Effector memory CD8-positive, alpha-beta T cell (primary cell): Measurements from ENCODE around the gene BATF.
"Not testable (repeated sequence)": the region's sequence is repeated elsewhere in the genome, so short reads cannot be mapped to it uniquely, and the experiment has no call there.

Source experiments
- ATAC-seq: fragments of 150-1000 bp; cut with Tn5 transposase; replicated peaks from 2 replicates; pipeline ENCODE4 v1.10.0; 2021; ENCODE audit warnings: mild to moderate bottlenecking, moderate library complexity
- DNase-seq, 3 experiments: peaks; one replicate each; pipeline ENCODE4 v3.0.0; 2021
- H3K27ac Mint-ChIP-seq, 2 donors: one replicate each; pipeline ENCODE4 v1.8.0; 2022; ENCODE audit warnings: mild to moderate bottlenecking in 2 of 2, mixed read lengths in 2 of 2, moderate library complexity in 2 of 2
- H3K27me3 Mint-ChIP-seq, 2 donors: one replicate each; pipeline ENCODE4 v1.8.0; 2022; ENCODE audit warnings: mixed read lengths in 2 of 2
- H3K36me3 Mint-ChIP-seq: one replicate; pipeline ENCODE4 v1.8.0; 2022; ENCODE audit warnings: mild to moderate bottlenecking, moderate library complexity, mixed read lengths; ENCODE audit not compliant: insufficient read depth
- H3K4me1 Mint-ChIP-seq, 2 donors: one replicate each; pipeline ENCODE4 v1.8.0; 2022; ENCODE audit warnings: low read depth in 2 of 2, mixed read lengths in 2 of 2
- H3K4me3 Mint-ChIP-seq, 2 donors: one replicate each; pipeline ENCODE4 v1.8.0; 2022; ENCODE audit warnings: mild to moderate bottlenecking in 2 of 2, mixed read lengths in 2 of 2, moderate library complexity in 2 of 2
- H3K9me3 Mint-ChIP-seq, 2 donors: one replicate each; pipeline ENCODE4 v1.8.0; 2022; ENCODE audit warnings: mixed read lengths in 2 of 2
- total RNA-seq, 9 experiments: gene quantifications; one replicate each; lab custom pipeline; 2026; lab: John Stamatoyannopoulos, UW

BATF gene, protein sequence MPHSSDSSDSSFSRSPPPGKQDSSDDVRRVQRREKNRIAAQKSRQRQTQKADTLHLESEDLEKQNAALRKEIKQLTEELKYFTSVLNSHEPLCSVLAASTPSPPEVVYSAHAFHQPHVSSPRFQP
- total RNA-seq = 19.9 to 192 (median 44.8) reads per million in 9 experiments

DNA sequence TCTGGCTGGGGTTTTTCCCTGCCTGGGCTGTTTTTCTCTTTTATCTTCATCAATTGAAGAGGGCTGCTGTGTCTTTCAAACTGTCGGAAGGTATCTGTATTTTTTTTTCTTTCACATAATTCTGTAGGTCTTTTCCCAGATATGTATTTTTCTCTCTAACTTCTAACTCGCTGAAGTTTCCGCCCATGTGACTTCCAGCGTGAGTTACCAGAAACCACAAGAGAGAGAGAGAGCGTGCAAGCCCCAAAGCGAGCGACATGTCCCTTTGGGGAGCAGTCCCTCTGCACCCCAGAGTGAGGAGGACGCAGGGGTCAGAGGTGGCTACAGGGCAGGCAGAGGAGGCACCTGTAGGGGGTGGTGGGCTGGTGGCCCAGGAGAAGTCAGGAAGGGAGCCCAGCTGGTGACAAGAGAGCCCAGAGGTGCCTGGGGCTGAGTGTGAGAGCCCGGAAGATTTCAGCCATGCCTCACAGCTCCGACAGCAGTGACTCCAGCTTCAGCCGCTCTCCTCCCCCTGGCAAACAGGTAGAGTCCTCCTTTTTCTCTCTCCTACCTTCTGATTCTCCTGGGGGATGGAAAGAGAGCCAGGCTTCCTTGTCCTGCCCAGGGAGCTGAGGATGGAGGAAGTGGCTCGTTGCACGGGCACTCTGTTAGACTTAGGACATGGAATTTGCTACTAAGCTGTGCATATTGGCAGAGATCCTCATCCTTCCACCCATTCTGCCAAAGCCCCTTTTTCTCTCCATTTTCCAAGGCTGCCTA is at the start of gene BATF:
Gene BATF (plus strand): TSS at position 246 of the 759 bp plus-strand sequence. CDS start 214 bp downstream, at position 460.
- Mint-ChIP-seq H3K27ac (peak within 1 kb of the TSS; percentile 98 to 99), H3K9me3 (no peaks in the 10 kb centered on the region), H3K36me3 (peaks cover 27% of the 10 kb centered on the region), H3K27me3 (no peaks in the 10 kb centered on the region), H3K4me3 (peak within 1 kb of the TSS; percentile 98 to 100), H3K4me1 (peaks cover 58 to 65% of the 10 kb centered on the region in 2 donors)
- peak; percentile 85 for ATAC-seq
- DNase-seq = peak; percentile 52 to 63 (median 54)

DNA sequence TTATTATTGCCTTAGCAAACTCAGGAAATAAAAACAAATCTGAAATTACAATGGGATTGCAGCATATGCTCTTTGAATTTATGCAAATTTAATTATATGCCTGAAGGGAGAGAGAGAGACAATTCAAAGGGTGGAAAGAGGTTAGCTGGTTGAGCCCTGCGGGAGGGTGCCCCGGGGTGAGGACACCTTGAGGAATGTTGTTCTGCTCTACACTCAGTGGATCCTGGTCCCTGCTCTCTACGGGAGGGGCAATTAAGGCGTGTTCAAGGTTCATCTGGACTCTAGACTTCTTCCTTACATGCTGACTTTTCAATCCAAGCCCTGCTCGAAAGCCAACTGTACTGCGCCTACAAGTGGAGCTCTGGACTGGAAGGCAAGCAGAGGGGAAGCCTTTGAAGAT is 48.1 kb upstream of the BATF start:
- peaks cover 5 to 36% of the 10 kb centered on the region in 2 donors for H3K27me3 Mint-ChIP-seq
- not testable (repeated sequence) for H3K4me1 Mint-ChIP-seq, H3K27ac Mint-ChIP-seq, H3K9me3 Mint-ChIP-seq, H3K4me3 Mint-ChIP-seq, DNase-seq, H3K36me3 Mint-ChIP-seq, ATAC-seq

DNA sequence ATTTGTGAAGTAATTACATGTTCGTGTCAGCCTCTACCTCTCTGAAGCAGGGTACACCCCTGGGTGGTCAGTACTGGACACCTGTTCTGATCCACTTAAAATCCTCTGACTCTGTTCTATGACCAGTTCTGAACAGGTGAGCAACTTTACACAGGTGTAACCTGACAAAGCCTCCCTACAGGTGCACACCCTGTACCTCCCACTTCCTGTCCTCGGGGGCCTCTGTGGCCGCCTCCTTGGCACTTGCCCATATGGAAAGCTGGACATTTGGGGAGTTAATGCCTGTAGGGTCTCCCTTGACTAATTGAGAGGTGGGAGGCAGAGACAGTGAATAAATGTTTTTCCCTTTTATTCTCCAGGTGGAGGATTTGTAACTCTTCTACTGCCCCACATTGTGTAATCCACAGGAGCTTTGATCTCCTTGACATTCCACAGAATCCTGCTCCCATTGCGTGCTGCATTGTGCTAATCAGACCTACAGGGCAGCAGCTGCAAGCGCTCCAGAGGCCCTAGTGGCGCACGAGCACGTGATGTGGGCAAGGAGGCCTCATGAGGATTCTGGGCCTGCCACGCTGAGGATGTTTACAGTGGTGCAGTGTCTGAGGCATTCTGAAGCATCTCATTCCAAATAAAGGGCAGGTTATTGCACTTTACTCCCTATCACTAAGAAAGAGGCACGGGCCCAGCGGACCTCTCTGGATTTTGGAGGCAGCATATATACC is 45.8 kb upstream of the BATF start:
- Mint-ChIP-seq H3K27ac (no peak overlapping the region), H3K27me3 (peaks cover 11 to 48% of the 10 kb centered on the region in 2 donors), H3K4me1 (no peaks in the 10 kb centered on the region), H3K9me3 (no peaks in the 10 kb centered on the region), H3K4me3 (no peak overlapping the region), H3K36me3 (peaks cover 3% of the 10 kb centered on the region)
- no peak for DNase-seq
- no peak for ATAC-seq

DNA sequence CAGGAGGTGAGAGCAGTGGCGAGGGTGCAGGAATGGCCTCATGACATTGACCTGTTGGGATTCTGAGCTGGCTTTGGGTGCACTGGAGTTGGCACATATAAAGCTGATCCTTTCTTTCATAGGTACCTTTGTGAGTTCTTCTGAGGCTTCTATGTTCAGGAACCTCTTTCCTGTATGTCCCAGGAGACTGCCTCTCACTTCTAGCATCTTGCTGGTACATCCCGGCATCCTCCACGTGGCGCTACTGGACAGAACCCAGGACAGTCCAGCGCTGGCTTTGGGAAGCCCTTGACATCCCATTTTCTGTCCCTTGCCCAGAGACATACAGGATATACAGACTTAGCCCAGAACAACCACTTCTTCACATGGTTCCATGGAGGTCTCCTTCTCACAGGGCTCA is 44.4 kb upstream of the BATF start:
- H3K9me3 Mint-ChIP-seq = no peaks in the 10 kb centered on the region
- no peak for DNase-seq

DNA sequence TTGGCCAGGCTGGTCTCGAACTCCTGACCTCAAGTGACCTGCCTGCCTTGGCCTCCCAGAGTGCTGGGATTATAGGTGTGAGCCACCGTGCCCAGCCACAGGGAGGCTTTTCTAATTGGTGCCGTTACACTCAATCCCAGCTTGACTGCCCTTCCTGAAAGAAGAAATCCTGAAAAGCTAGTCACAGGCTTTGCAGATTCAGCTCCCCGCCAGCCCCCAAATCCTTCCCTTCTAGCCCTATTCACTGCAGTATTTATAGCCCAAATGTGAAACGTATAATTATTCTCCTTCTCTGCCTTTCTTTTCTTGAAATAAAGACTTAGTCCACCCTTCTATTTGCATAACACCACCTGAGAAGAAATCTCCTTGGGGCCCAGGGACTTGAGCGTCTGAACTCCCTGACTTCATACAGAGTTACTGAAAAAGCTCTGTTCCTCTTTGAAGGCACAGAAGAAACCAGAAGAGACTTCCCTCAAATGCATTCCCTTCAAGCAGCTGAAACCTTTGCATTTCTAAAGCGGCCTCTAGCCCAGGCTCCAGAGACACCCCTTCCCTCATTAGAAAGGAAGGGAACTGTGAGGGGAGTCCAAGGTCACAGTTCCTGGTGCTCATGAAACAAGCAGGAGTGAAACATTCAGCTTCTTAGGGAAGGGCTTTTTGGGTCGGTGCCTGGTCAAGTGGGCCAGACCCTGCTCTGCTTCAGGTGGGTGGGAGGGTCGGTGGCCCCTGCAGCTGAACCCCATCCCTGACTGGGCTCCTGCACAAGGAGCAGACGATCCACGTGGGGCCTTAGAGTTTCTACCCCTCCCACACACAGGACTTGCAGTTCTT is 42.3 kb upstream of the BATF start:
- peaks cover 10 to 26% of the 10 kb centered on the region in 2 donors for H3K27me3 Mint-ChIP-seq
- H3K4me1 Mint-ChIP-seq = no peaks in the 10 kb centered on the region
- no peak for DNase-seq
- H3K36me3 Mint-ChIP-seq = peaks cover 3% of the 10 kb centered on the region
- H3K4me3 Mint-ChIP-seq = no peak overlapping the region
- no peak for ATAC-seq
- no peak overlapping the region for H3K27ac Mint-ChIP-seq
- H3K9me3 Mint-ChIP-seq = no peaks in the 10 kb centered on the region

More for the DNA sequence above, 44.4 kb upstream of the BATF start:
- Mint-ChIP-seq H3K36me3 (peaks cover 3% of the 10 kb centered on the region), H3K4me1 (no peaks in the 10 kb centered on the region), H3K27ac (no peak overlapping the region), H3K4me3 (no peak overlapping the region), H3K27me3 (peaks cover 11 to 33% of the 10 kb centered on the region in 2 donors)
- ATAC-seq = no peak

DNA sequence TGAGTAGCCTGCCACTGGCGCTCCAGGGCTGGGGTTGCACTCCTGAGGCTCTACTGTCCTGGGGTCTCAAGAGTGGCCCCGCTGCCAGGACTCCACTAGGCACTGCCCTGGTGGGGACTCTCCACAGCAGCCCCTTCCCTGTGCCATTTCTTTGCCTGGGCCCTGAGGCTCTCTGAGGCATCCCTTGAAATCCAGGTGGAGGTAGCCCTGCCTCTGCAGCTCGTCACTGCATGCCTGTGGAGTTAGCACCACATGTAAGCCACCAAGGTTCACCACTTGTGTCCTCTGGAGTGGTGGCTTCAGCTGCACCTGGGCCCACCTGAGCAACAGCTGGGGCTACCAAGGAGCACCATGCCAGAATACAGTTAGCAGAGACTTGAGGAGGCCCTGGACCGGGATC is 39.9 kb upstream of the BATF start:
- DNase-seq (no peak), ATAC-seq (no peak)
- H3K4me1 Mint-ChIP-seq = peaks cover 7 to 16% of the 10 kb centered on the region in 2 donors
- H3K4me3 Mint-ChIP-seq = no peak overlapping the region
- H3K27ac Mint-ChIP-seq = no peak overlapping the region
- no peaks in the 10 kb centered on the region for H3K9me3 Mint-ChIP-seq
- peaks cover 3% of the 10 kb centered on the region for H3K36me3 Mint-ChIP-seq
- H3K27me3 Mint-ChIP-seq = peaks cover 6 to 21% of the 10 kb centered on the region in 2 donors

DNA sequence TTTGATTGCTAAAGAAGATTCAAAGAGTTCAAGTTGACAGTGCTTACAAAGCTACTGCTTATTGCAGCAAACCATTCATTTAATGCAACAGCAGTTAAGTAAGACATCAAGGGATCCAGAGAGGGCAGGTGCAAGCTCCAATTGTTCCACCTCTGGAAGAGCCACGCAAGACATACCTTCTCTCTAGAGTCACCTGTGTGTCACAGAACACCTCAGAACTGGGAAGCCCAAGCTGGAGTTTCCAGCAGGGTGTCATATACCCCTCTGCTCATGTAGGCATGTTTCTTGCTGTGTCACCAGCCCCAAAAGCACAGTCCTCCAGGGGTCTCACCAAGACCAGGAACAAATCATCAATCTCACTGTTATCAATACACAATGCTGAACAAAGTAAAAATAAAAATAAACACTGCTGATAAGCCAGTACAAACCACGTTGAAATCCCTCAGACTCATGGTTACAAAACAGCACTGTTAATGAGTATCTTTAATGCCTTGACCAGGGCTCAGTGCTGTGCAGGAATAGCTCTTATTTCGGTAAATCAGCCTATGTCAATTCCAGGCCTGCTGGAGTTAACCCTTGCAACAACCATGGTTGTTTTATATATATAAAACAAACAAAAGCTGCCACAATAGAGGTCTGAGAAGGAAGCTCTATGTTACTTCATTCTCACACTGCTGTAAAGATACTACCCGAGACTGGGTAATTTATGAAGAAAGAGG is 37.4 kb upstream of the BATF start:
- H3K36me3 Mint-ChIP-seq = no peaks in the 10 kb centered on the region
- ATAC-seq (no peak), DNase-seq (no peak)
- peaks cover 11 to 21% of the 10 kb centered on the region in 2 donors for H3K4me1 Mint-ChIP-seq
- no peak overlapping the region for H3K4me3 Mint-ChIP-seq
- H3K9me3 Mint-ChIP-seq = no peaks in the 10 kb centered on the region
- H3K27me3 Mint-ChIP-seq = peaks cover 3 to 6% of the 10 kb centered on the region in 2 donors
- H3K27ac Mint-ChIP-seq = no peak overlapping the region

DNA sequence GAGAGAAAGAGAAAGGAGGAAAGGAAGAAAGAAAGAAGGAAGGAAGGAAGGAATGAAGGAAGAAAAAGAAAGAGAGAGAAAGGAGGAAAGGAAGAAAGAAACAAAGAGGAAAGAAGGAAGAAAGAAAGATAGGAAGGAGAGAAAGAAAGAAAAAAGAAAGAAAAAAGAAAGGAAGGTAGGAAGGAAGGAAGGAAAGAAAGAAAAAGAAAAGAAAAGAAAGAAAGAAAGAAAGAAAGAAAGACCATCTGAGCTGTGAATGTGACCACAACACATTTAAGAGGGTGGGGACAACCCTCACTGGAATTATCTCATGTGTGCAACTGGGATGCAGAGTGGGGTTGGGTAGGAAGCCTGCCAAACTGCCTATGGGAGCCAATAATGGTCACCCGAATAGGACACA is 36.0 kb upstream of the BATF start:
- peak overlapping the region in 1 of 2 donors; percentile 52 for H3K4me3 Mint-ChIP-seq
- no peak overlapping the region for H3K27ac Mint-ChIP-seq
- no peak for ATAC-seq
- no peak for DNase-seq
- H3K36me3 Mint-ChIP-seq = no peaks in the 10 kb centered on the region
- no peaks in the 10 kb centered on the region for H3K9me3 Mint-ChIP-seq
- peaks cover 11 to 21% of the 10 kb centered on the region in 2 donors for H3K4me1 Mint-ChIP-seq
- no peaks in the 10 kb centered on the region for H3K27me3 Mint-ChIP-seq

DNA sequence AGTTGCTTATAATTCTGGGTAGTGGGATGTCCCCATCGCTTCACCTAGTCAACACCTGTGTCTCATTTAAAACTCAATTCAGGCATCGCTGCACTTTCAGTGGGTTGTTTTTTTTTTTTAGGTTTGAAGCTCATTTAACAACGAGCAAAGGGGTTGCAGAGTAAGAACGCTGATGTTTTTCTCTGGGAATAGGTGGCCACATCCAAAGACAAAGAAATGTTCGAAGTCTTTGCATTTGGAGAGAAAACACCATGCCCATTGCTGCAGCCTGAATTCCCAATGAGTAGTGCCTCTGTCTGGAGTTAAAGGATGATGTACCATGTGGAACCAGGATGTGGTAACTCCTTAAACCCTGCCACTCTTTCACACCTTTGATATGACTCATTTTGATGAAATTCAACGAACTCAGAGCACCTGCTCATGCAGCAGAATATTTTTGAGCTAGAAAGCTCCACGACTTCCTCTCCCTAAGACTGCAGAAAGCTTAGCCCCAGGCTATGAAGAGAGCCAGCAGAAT is 35.1 kb upstream of the BATF start:
- no peaks in the 10 kb centered on the region for H3K9me3 Mint-ChIP-seq
- DNase-seq (peak in 2 of 3 experiments; percentile 7 to 16), ATAC-seq (peak; percentile 86)
- H3K4me1 Mint-ChIP-seq = peaks cover 11 to 21% of the 10 kb centered on the region in 2 donors
- no peaks in the 10 kb centered on the region for H3K36me3 Mint-ChIP-seq
- H3K27me3 Mint-ChIP-seq = no peaks in the 10 kb centered on the region
- H3K4me3 Mint-ChIP-seq = peak overlapping the region in 1 of 2 donors; percentile 31
- H3K27ac Mint-ChIP-seq = no peak overlapping the region

DNA sequence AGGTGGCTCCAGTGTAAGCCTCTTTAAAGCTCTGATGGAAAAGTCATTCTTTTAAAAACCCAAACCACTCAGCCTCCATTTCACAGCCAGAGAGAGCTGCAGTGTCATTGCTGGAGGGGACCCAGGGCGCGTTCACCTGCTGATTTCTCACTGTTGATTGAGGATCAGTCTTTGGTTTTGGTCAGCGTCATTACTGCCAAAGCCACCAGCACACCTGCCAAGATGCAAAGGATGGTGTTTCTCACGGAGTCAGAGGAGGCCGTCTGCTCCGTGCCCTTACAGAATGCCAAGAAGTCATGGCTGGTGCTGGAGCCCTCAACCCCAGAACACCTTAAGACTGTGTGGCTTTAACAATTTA is 32.8 kb upstream of the BATF start:
- H3K36me3 Mint-ChIP-seq = no peaks in the 10 kb centered on the region
- ATAC-seq (no peak), DNase-seq (no peak)
- H3K4me1 Mint-ChIP-seq = peaks cover 11 to 21% of the 10 kb centered on the region in 2 donors
- H3K27me3 Mint-ChIP-seq = no peaks in the 10 kb centered on the region
- peak overlapping the region in 1 of 2 donors; percentile 70 for H3K4me3 Mint-ChIP-seq
- no peaks in the 10 kb centered on the region for H3K9me3 Mint-ChIP-seq
- no peak overlapping the region for H3K27ac Mint-ChIP-seq

DNA sequence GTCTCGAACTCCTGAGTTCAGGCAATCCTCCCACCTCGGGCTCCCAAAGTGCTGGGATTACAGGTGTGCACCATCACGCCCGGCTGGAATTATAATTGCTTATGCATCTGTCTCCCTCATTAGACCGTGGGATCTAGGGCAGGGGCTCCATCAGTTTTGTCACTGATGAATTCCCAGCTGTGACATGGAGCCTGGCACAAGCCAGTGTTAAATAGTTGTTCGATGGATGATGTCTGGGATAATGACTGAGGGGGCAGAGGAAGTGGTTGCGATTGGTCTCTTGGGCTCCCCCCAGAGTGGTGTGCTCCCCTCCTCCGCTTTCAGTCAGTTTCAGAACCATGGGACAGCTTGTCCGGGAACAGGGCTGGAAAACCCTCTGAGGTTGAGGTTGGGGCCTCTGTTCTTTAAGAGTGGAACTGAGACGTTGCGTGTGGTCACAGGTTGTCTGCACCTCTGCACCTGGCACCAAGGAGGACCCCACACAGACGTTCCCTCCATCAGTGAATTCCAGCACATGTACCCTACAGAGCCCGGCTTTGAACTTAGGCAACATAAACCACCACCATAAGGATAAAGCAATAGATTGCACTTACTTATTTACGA is 30.8 kb upstream of the BATF start:
- no peaks in the 10 kb centered on the region for H3K27me3 Mint-ChIP-seq
- H3K27ac Mint-ChIP-seq = no peak overlapping the region
- peaks cover 11 to 23% of the 10 kb centered on the region in 2 donors for H3K4me1 Mint-ChIP-seq
- DNase-seq = no peak
- H3K4me3 Mint-ChIP-seq = no peak overlapping the region
- H3K36me3 Mint-ChIP-seq = no peaks in the 10 kb centered on the region
- H3K9me3 Mint-ChIP-seq = no peaks in the 10 kb centered on the region
- no peak for ATAC-seq
